ENCODE measurements around the gene DDX42.

The DDX42 gene

GRCh38 chr17:63774141-63774968 is at the start of gene DDX42:
Gene DDX42 (plus strand): TSS chr17:63774170. CDS start chr17:63787050, 12,880 bp downstream.
- peak; percentile 58 for DNase-seq (ENCODE audit: low read depth)

- DNase-seq (ENCODE audit: low read depth), result no peak
These were observed 38.3 kb upstream of the DDX42 start for GRCh38 chr17:63735691-63736090.

GRCh38 chr17:63740464-63741142 is 33.4 kb upstream of the DDX42 start:
- no peak for DNase-seq (ENCODE audit: low read depth)

GRCh38 chr17:63741143-63741407 is 32.9 kb upstream of the DDX42 start:
- DNase-seq (ENCODE audit: low read depth), result no peak

GRCh38 chr17:63741408-63742173 is 32.4 kb upstream of the DDX42 start, which contains the start of gene STRADA:
Gene STRADA (minus strand): TSS chr17:63741799. CDS start chr17:63728369, 13,430 bp downstream.
- DNase-seq (ENCODE audit: low read depth), result peak; percentile 95

GRCh38 chr17:63751806-63752205 is 22.2 kb upstream of the DDX42 start:
- DNase-seq (ENCODE audit: low read depth), result no peak

- DNase-seq (ENCODE audit: low read depth), result no peak
These were observed 21.3 kb upstream of the DDX42 start for GRCh38 chr17:63752707-63753106.

GRCh38 chr17:63753215-63753614 is 20.8 kb upstream of the DDX42 start:
- peak; percentile 34 for DNase-seq (ENCODE audit: low read depth)

GRCh38 chr17:63754046-63754445 is 19.9 kb upstream of the DDX42 start:
- DNase-seq (ENCODE audit: low read depth), result no peak

- DNase-seq (ENCODE audit: low read depth), result no peak
These were observed 15.5 kb upstream of the DDX42 start for GRCh38 chr17:63758428-63758827.

- peak; percentile 47 for DNase-seq (ENCODE audit: low read depth)
These were observed 13.0 kb upstream of the DDX42 start for GRCh38 chr17:63760771-63761539.

GRCh38 chr17:63762161-63763078 is 11.6 kb upstream of the DDX42 start:
- DNase-seq (ENCODE audit: low read depth), result no peak

- no peak for DNase-seq (ENCODE audit: low read depth)
These were observed 9.3 kb upstream of the DDX42 start for GRCh38 chr17:63764716-63765115.

- DNase-seq (ENCODE audit: low read depth), result no peak
These were observed 7.2 kb upstream of the DDX42 start for GRCh38 chr17:63766754-63767153.

- DNase-seq (ENCODE audit: low read depth), result no peak
These were observed 5.5 kb upstream of the DDX42 start for GRCh38 chr17:63768433-63768832.

- DNase-seq (ENCODE audit: low read depth), result peak; percentile 37
These were observed 1.1 kb upstream of the DDX42 start for GRCh38 chr17:63772801-63773271.

- peak; percentile 99 for DNase-seq (ENCODE audit: low read depth)
These were observed 464 bp upstream of the DDX42 start, which contains the start of gene CCDC47 for GRCh38 chr17:63773272-63774140. Gene CCDC47 (minus strand): TSS chr17:63773597. CDS start chr17:63766175, 7,422 bp downstream.

- no peak for DNase-seq (ENCODE audit: low read depth)
These were observed 947 bp downstream of the DDX42 start for GRCh38 chr17:63774969-63775265.

- no peak for DNase-seq (ENCODE audit: low read depth)
These were observed 1.4 kb downstream of the DDX42 start for GRCh38 chr17:63775420-63775819.

- peak; percentile 47 for DNase-seq (ENCODE audit: low read depth)
These were observed 6.5 kb downstream of the DDX42 start for GRCh38 chr17:63780507-63780906.

All from amniotic epithelial cell (primary cell).